Measurements from ENCODE around the gene COBLL1.
"Not testable (repeated sequence)": the region's sequence is repeated elsewhere in the genome, so short reads cannot be mapped to it uniquely, and the experiment has no call there.

The COBLL1 gene

GRCh38 chr2:164780611-164781178, 60.9 kb downstream of the COBLL1 start:
- no peak for DNase-seq

DNA sequence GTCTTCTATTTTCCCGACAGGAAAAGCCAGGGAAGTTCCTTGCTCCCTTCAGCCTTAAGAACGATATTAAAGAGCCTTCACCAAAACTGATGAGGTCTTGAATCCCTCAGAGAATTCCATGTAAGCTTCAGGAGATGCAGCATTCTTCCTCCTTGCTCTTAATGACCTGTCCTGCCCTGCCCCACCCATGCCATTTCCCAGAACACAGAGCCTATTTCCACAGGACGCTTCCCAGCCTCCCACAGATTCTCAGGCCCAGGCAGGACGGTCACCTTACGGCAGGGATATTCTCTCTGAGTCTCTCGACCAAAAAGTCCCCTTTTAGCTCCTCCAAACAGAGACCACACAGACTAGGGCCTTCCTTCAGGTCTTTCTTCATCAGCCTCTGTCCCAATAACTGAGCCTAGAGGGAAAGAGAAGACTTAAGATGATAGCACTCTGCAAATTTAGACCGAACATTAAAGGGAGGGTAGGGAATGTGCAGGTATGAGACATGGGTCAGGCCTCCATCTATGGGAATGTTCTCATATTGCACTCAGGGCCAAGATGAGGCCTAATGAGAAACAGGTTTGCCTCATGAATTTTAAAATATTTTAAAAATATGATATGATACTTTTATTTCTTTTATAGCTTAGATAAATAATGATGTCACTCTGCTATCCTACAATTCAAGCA, 62.1 kb downstream of the COBLL1 start:
- no peak for DNase-seq

GRCh38 chr2:164778723-164779122, 62.9 kb downstream of the COBLL1 start:
- no peak for DNase-seq

- no peak for DNase-seq
These were observed 63.7 kb downstream of the COBLL1 start for GRCh38 chr2:164777847-164778461.

GRCh38 chr2:164773635-164774034, 68.0 kb downstream of the COBLL1 start:
- no peak for DNase-seq

GRCh38 chr2:164773091-164773490, 68.5 kb downstream of the COBLL1 start:
- DNase-seq: no peak

GRCh38 chr2:164771897-164772296, 69.7 kb downstream of the COBLL1 start:
- no peak for DNase-seq

DNA sequence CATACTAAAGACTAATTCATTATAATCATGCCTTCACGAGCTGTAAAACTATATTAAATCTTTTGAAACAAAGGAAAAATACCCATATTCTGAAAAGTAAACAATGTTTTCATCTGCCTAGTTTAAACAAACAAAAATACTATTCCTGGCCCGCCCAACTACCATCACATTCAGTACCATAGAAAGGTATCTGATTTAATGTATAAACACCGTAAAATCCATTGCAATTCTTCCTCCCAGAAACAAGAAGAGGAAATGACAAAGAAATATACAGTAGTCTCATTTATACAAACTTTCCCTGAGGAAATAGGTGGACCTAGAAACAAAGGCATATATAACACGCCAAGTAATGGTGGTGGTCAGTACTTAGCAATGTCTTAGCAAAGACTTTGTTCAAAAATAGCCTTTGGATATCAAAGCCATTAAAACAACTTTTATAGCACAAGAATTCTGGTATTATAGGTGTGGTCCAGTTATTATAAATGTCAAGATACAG, 71.2 kb downstream of the COBLL1 start:
- no peak for DNase-seq

- no peak for DNase-seq
These were observed 74.7 kb downstream of the COBLL1 start for GRCh38 chr2:164766954-164767320.

DNA sequence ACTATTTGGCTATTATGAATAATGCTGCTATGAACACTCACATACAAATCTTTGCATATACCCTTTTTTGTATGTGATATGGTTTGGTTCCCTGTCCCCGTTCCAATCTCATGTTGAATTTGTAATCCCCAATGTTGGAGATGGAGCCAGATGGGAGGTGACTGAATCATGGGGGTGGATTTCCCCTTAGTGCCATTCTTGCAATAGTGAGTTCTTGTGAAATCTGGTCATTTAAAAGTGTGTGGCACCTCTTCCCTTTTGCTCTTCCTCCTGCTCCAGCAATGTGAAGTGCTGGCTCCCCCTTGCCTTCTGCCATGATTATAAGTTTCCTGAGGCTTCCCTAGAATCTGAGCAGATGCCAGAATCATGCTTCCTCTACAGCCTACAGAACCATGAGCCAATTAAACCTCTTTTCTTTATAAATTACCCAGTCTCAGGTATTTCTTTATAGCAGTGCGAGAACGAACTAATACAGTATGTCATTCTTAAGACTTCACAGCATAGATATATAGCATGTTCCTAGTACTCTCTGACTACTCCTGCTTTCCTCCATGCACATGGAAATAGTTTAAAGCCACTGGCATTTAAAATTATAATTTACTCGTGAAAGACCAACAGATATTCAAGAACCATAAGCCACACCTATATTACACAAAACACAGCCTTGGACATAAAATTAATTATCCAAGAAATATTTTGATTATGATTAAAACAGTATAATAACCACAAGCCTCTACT, 75.2 kb downstream of the COBLL1 start:
- no peak for DNase-seq

DNA sequence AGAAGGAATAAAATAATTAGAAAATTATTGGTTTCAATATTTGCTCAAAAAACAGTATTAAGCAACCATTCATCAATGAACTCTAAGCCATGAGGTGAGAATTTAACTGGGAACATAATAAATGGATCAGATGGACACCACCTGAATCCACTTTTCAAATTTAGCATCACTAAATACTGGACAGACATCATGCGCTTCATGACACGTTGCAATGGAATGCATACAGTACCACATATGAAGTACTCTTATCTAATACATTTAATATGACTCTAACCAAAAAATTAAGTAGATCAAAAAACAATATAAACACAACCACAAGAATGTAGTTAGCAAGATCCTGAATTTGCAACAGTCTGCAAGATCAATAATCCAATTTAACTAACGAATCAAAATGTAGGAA, 76.6 kb downstream of the COBLL1 start:
- DNase-seq: no peak

GRCh38 chr2:164764474-164764873, 77.1 kb downstream of the COBLL1 start:
- DNase-seq: no peak

DNA sequence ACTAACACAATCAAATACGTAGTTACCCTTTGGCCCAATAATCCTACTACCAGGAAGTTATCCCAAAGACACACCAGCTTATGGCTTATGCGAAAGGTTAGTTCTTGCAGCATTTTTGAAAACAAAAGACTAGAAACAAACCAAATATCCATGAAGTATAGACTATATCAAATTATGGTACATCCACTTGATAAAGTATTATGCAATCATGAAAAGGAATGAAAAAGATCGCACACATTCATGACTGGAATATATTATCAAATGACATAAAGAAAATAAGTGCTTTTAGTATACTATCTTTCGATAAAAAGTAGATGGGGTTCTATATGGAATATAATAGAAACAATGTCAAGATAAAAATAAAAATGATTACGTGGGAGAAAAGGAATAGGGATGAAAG, 78.2 kb downstream of the COBLL1 start:
- DNase-seq: no peak

GRCh38 chr2:164761737-164762460, 79.7 kb downstream of the COBLL1 start:
- no peak for DNase-seq

DNA sequence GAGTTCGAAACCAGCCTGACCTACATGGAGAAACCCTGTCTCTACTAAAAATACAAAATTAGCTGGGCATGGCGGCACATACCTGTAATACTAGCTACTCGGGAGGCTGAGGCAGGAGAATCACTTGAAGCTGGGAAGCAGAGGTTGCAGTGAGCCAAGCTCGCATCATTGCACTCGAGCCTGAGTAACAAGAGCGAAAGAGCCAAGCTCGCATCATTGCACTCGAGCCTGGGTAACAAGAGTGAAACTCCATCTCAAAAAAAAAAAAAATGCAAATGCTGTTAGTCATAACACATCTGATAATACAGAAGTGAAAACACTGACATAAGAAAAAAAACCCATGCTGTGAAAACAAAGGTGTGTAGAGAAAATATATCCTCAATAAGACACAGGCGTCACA, 80.4 kb downstream of the COBLL1 start:
- not testable (repeated sequence) for DNase-seq

DNA sequence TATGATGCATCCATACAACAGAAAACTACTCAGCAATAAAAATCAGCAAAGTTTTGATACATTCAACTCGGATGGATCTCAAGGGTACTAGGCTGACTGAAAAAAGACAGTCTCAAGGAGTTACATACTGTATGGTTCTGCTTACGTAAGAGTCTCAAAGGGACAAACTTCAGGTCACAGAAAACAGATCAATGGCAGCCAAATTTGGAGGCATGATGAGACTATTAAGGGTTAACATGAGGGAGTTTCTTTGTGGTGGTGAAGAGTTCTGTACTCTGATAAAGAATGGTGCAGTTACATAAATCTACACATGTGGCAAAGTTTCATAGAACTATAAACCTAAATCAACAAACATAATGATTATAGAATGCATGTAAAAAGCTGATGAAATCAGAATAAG, 81.4 kb downstream of the COBLL1 start:
- no peak for DNase-seq

DNA sequence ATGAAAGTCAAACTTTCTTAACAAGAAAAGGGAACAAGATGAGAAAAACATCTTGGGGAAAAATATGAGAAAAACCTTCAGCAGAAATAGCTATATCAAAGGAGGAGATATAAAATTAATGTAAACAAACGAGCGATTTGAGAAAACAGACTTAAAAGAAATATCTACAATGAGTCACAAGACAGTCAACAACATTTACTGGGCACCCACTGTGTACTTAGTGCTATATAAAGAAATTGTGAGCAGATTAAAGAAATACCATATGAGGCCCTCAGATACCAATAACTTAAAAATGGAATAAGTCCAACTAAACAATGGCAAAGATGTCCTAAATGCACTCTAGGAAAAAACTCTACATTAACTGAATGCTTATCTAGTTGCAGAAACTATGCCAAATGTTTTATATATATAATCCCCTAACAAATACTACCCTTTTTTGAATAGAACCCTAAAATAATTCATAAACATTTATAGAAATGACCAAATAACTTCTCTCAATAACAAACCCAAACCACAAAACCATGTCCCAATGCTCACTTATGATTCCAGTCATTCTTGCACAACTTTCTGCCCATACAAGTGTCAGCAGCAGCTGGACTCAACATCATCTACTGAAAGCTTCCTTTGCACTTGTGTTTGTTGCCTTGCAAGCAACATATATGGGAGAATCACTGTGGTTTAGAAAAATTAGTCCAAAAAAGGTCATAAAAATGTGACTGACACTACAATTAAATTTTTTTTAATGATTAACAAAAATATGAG, 83.5 kb downstream of the COBLL1 start:
- DNase-seq: no peak

DNA sequence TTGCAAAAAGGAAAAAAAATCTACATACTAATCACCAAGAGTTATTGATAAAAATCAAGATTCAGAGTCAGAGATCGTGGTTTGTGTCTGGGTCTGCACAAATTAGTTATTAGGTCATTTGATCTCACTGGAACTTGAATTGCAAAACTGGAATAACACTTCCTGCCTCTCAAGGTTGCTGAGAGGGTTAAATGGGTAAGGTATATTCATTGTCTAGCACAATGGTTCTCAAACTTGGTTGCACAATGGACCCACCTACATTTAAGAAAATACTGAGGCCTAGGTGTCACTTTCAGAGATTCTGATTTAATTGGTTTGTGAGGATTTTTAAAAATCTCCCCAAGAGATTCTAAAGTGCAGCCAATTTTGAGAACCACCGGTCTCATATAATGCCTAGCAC, 84.8 kb downstream of the COBLL1 start:
- DNase-seq: no peak

GRCh38 chr2:164755952-164756351, 85.7 kb downstream of the COBLL1 start:
- DNase-seq: no peak

DNA sequence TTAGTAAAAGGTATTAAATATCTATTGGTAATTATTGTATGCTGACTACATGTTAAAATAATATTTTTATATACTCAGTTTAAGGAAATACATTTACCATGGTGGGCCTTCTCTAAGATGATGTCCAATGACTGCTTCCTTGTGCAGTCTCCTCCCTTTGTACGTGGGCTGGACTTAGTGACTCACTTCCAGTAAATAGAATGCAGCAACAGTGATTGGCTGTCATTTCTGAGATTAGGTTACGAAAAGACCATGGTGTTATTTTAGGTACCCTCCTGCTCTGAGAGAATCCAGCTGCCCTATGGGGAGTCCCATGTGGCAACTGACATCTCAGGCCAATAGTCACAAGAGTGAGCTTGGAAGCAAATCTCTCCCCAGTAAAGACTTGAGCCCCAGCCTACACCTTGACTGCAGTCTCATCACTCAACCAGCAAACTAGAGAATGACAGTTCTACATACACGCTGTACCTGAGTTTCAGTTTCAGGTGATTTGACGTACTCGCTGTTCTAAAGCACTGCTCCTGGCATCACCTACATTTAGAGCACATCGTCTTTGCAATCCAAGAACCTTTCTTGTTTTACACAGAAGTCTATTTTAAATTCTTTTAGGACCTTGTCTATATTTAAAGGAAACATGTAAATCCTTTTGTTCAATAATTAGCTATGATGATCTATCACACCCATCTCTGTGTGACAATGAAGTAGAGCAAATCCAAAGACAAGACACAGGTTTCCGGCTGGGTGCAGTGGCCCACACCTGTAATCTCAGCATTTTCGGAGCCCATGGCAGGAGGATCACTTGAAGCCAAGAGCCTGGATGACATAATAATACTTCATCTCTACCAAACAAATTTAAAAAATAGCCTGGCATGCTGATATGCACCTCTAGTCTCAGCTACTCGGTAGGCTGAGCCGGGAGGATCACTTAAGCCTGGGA, 87.2 kb downstream of the COBLL1 start:
- DNase-seq: no peak

- DNase-seq: no peak
These were observed 88.7 kb downstream of the COBLL1 start for GRCh38 chr2:164752956-164753355.
